SJSA1 (cell line): Measurements from ENCODE around the gene NAV3. TPM values are rescaled to one million over a fixed set of nuclear protein-coding genes. Genes with fewer than 3 reads are reported as not detected.
A peak's percentile ranks its signal among the peaks of the same experiment; 100 is the strongest.

Experiments
- DNase-seq, 2 experiments: peaks; one replicate each; pipeline ENCODE4 v3.0.0-alpha.2; 2015 to 2020; ENCODE audit warnings: low spot score in 2 of 2, low read depth in 1 of 2
- H3K27ac ChIP-seq: fragments of 250-450 bp; sonication (Bioruptor Pico); 2 replicates; pipeline ENCODE4 v1.5.1; 2020; ENCODE audit warnings: mild to moderate bottlenecking, moderate library complexity
- H3K27me3 ChIP-seq: fragments of 250-450 bp; sonication (Bioruptor Pico); replicated peaks from 2 replicates; pipeline ENCODE4 v1.5.1; 2020; ENCODE audit warnings: mild to moderate bottlenecking, moderate library complexity
- H3K36me3 ChIP-seq: fragments of 250-450 bp; sonication (Bioruptor Pico); 2 replicates; pipeline ENCODE4 v1.5.1; 2020; ENCODE audit warnings: mild to moderate bottlenecking
- H3K4me1 ChIP-seq: fragments of 250-450 bp; sonication (Bioruptor Pico); replicated peaks from 2 replicates; pipeline ENCODE4 v1.6.1; 2021; ENCODE audit warnings: mild to moderate bottlenecking
- H3K4me3 ChIP-seq: fragments of 250-450 bp; sonication (Bioruptor Pico); 2 replicates; pipeline ENCODE4 v1.5.1; 2020; ENCODE audit warnings: mild to moderate bottlenecking
- H3K9me3 ChIP-seq: fragments of 250-450 bp; sonication (Bioruptor Pico); replicated peaks from 2 replicates; pipeline ENCODE4 v1.5.1; 2020; ENCODE audit warnings: mild to moderate bottlenecking
- total RNA-seq: library from RNA; depleted of rRNA; stranded (reverse); fragments of >200 nt; shearing (Covaris generic); gene quantifications from 2 replicates; pipeline ENCODE4 v1.2.3, GENCODE V29; 2014; rRNA removed

NAV3 gene
- 25.0 and 58.0 TPM in 2 replicates for total RNA-seq

GRCh38 chr12:77830583-77831351 lies at the start of gene NAV3:
Gene NAV3 (plus strand): TSS chr12:77830894. CDS start chr12:77831462, 568 bp downstream.
- H3K27me3 ChIP-seq, result no peaks in the 10 kb centered on the region
- DNase-seq, result no peak
- no peak within 1 kb of the TSS for H3K4me3 ChIP-seq

GRCh38 chr12:77782034-77782433 lies 48.7 kb upstream of the NAV3 start:
- Histone ChIP-seq H3K27ac (no peak overlapping the region), H3K9me3 (no peaks in the 10 kb centered on the region), H3K4me3 (no peak overlapping the region), H3K27me3 (no peaks in the 10 kb centered on the region; the same call in 1 of the 2 replicates), H3K4me1 (0 out of 2 replicates have a peak, but pooled peaks cover 7% of the 10 kb centered on the region), H3K36me3 (no peaks in the 10 kb centered on the region)
- DNase-seq, result no peak

More at GRCh38 chr12:77830583-77831351, at the start of gene NAV3:
- Histone ChIP-seq H3K9me3 (no peaks in the 10 kb centered on the region), H3K4me1 (peaks cover 4% of the 10 kb centered on the region; the same call in 1 of the 2 replicates), H3K27ac (no peak within 1 kb of the TSS), H3K36me3 (no peaks in the 10 kb centered on the region)

- no peak overlapping the region for H3K4me3 ChIP-seq
- 0 out of 2 replicates have a peak, but pooled peaks cover under 1% of the 10 kb centered on the region for H3K4me1 ChIP-seq
- H3K27ac ChIP-seq, result no peak overlapping the region
- no peaks in the 10 kb centered on the region for H3K36me3 ChIP-seq
- no peak for DNase-seq
- no peaks in the 10 kb centered on the region for H3K9me3 ChIP-seq
- H3K27me3 ChIP-seq, result no peaks in the 10 kb centered on the region; the same call in 1 of the 2 replicates
Measured at GRCh38 chr12:77782766-77783165, 47.9 kb upstream of the NAV3 start.

GRCh38 chr12:77785211-77785610 lies 45.5 kb upstream of the NAV3 start:
- DNase-seq, result no peak
- Histone ChIP-seq H3K27me3 (no peaks in the 10 kb centered on the region; the same call in 1 of the 2 replicates), H3K36me3 (no peaks in the 10 kb centered on the region), H3K9me3 (no peaks in the 10 kb centered on the region), H3K4me3 (no peak overlapping the region), H3K4me1 (no peaks in the 10 kb centered on the region), H3K27ac (no peak overlapping the region)

- DNase-seq, result no peak
- no peaks in the 10 kb centered on the region for H3K36me3 ChIP-seq
Measured at GRCh38 chr12:77786675-77787074, 44.0 kb upstream of the NAV3 start.

GRCh38 chr12:77788231-77789168 lies 42.2 kb upstream of the NAV3 start:
- H3K27ac ChIP-seq, result no peak overlapping the region
- H3K4me3 ChIP-seq, result no peak overlapping the region
- H3K36me3 ChIP-seq, result no peaks in the 10 kb centered on the region
- no peaks in the 10 kb centered on the region; the same call in 1 of the 2 replicates for H3K27me3 ChIP-seq
- DNase-seq, result no peak
- H3K9me3 ChIP-seq, result no peaks in the 10 kb centered on the region
- H3K4me1 ChIP-seq, result no peaks in the 10 kb centered on the region

More at GRCh38 chr12:77786675-77787074, 44.0 kb upstream of the NAV3 start:
- Histone ChIP-seq H3K27me3 (no peaks in the 10 kb centered on the region; the same call in 1 of the 2 replicates), H3K4me1 (no peaks in the 10 kb centered on the region), H3K4me3 (no peak overlapping the region), H3K27ac (no peak overlapping the region), H3K9me3 (no peaks in the 10 kb centered on the region)

- DNase-seq, result peak in 1 of 2 experiments; percentile 19
- Histone ChIP-seq H3K27me3 (no peaks in the 10 kb centered on the region), H3K4me1 (peaks cover 18% of the 10 kb centered on the region), H3K27ac (no peak overlapping the region), H3K9me3 (no peaks in the 10 kb centered on the region), H3K36me3 (no peaks in the 10 kb centered on the region), H3K4me3 (no peak overlapping the region)
Measured at GRCh38 chr12:77795699-77796098, 35.0 kb upstream of the NAV3 start.

GRCh38 chr12:77796775-77797174 lies 33.9 kb upstream of the NAV3 start:
- no peak overlapping the region for H3K4me3 ChIP-seq
- no peak overlapping the region for H3K27ac ChIP-seq
- no peaks in the 10 kb centered on the region for H3K27me3 ChIP-seq
- DNase-seq, result peak in 1 of 2 experiments; percentile 62
- H3K36me3 ChIP-seq, result no peaks in the 10 kb centered on the region
- peaks cover 18% of the 10 kb centered on the region for H3K4me1 ChIP-seq
- no peaks in the 10 kb centered on the region for H3K9me3 ChIP-seq

GRCh38 chr12:77800501-77800900 lies 30.2 kb upstream of the NAV3 start:
- H3K9me3 ChIP-seq, result no peaks in the 10 kb centered on the region
- no peaks in the 10 kb centered on the region for H3K27me3 ChIP-seq
- H3K27ac ChIP-seq, result no peak overlapping the region
- no peak overlapping the region for H3K4me3 ChIP-seq
- DNase-seq, result no peak
- peaks cover 15% of the 10 kb centered on the region for H3K4me1 ChIP-seq
- H3K36me3 ChIP-seq, result no peaks in the 10 kb centered on the region

- H3K36me3 ChIP-seq, result no peaks in the 10 kb centered on the region
Measured at GRCh38 chr12:77808534-77808933, 22.2 kb upstream of the NAV3 start.

GRCh38 chr12:77813558-77813957 lies 17.1 kb upstream of the NAV3 start:
- Histone ChIP-seq H3K9me3 (no peaks in the 10 kb centered on the region), H3K27me3 (no peaks in the 10 kb centered on the region; the same call in 1 of the 2 replicates), H3K36me3 (no peaks in the 10 kb centered on the region), H3K4me1 (no peaks in the 10 kb centered on the region; the same call in 1 of the 2 replicates), H3K4me3 (no peak overlapping the region), H3K27ac (no peak overlapping the region)
- no peak for DNase-seq

More at GRCh38 chr12:77808534-77808933, 22.2 kb upstream of the NAV3 start:
- no peak for DNase-seq
- Histone ChIP-seq H3K4me1 (no peaks in the 10 kb centered on the region), H3K4me3 (no peak overlapping the region), H3K27me3 (no peaks in the 10 kb centered on the region; the same call in 1 of the 2 replicates), H3K27ac (no peak overlapping the region), H3K9me3 (no peaks in the 10 kb centered on the region)

GRCh38 chr12:77814386-77814785 lies 16.3 kb upstream of the NAV3 start:
- Histone ChIP-seq H3K9me3 (no peaks in the 10 kb centered on the region), H3K27me3 (peaks cover 3% of the 10 kb centered on the region; the same call in 1 of the 2 replicates), H3K4me1 (no peaks in the 10 kb centered on the region; the same call in 1 of the 2 replicates), H3K27ac (no peak overlapping the region), H3K4me3 (no peak overlapping the region), H3K36me3 (no peaks in the 10 kb centered on the region)
- no peak for DNase-seq

GRCh38 chr12:77816196-77816595 lies 14.5 kb upstream of the NAV3 start:
- no peaks in the 10 kb centered on the region; the same call in 1 of the 2 replicates for H3K4me1 ChIP-seq
- DNase-seq, result no peak
- H3K27me3 ChIP-seq, result peaks cover 7% of the 10 kb centered on the region; the same call in 1 of the 2 replicates
- H3K4me3 ChIP-seq, result no peak overlapping the region
- no peak overlapping the region for H3K27ac ChIP-seq
- H3K9me3 ChIP-seq, result no peaks in the 10 kb centered on the region
- H3K36me3 ChIP-seq, result no peaks in the 10 kb centered on the region
